VCaP (cell line): ENCODE results near the gene PPP1R11.
"Not testable (repeated sequence)": the region's sequence is repeated elsewhere in the genome, so short reads cannot be mapped to it uniquely, and the experiment has no call there.

Experiments used
- H3K27ac ChIP-seq: fragments of 450-650 bp; 2 replicates; pipeline ENCODE4 v1.5.1; 2017
- TF ChIP-seq, protein P1 (sequence below): fragments of 450-650 bp; conservative IDR thresholded peaks from 2 replicates; pipeline ENCODE4 v1.5.1; 2017; ENCODE audit warnings: mild to moderate bottlenecking, moderate library complexity

PPP1R11 gene, protein sequence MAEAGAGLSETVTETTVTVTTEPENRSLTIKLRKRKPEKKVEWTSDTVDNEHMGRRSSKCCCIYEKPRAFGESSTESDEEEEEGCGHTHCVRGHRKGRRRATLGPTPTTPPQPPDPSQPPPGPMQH

DNA sequence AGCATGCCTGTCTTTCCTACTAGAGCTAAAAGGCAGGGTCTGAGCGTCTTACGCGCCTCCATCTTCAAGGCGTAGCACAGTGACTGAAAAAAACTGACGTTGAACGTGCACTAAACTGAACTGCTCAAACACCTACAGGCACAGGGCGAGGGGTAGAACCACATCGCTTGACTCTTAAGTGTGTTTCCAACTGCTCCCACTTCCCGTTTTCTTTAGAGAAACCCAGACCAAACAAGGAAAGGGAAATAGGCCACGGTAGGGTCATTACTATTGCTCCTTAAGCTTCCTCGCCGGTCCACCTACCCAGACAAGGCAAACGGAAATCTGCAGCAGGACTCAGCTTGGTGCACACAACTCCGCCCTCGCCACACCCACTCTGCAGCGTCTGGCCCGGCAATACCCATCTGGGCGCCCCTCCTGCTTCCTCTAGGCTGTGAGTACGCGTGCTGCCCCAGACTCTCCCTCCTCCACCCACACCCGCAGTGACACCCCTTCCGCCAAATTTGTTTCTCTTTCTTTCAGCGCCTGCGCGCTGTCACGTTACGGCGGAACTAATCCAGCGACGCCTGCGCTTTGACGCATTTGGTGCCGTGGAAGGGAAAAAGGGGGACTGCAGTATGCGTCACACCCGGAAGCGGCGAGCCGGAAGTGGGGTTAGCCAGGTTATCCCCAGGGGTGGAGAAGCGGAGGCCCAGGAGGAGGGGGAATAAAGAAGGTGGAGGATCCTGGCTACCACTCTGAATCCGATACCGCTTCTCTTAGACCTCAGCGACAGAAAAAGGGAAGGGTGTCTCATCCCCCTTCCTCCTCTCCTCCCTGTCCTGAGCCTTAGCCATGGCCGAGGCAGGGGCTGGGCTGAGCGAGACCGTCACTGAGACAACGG, at the start of gene PPP1R11:
TSS of gene PPP1R11 (plus strand) at position 622 of the 883 bp plus-strand sequence. CDS start at position 835, 213 bp downstream.
- TF ChIP-seq, protein P1, sequence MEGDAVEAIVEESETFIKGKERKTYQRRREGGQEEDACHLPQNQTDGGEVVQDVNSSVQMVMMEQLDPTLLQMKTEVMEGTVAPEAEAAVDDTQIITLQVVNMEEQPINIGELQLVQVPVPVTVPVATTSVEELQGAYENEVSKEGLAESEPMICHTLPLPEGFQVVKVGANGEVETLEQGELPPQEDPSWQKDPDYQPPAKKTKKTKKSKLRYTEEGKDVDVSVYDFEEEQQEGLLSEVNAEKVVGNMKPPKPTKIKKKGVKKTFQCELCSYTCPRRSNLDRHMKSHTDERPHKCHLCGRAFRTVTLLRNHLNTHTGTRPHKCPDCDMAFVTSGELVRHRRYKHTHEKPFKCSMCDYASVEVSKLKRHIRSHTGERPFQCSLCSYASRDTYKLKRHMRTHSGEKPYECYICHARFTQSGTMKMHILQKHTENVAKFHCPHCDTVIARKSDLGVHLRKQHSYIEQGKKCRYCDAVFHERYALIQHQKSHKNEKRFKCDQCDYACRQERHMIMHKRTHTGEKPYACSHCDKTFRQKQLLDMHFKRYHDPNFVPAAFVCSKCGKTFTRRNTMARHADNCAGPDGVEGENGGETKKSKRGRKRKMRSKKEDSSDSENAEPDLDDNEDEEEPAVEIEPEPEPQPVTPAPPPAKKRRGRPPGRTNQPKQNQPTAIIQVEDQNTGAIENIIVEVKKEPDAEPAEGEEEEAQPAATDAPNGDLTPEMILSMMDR: no peak
- peak within 1 kb of the TSS; percentile 89 for H3K27ac ChIP-seq

DNA sequence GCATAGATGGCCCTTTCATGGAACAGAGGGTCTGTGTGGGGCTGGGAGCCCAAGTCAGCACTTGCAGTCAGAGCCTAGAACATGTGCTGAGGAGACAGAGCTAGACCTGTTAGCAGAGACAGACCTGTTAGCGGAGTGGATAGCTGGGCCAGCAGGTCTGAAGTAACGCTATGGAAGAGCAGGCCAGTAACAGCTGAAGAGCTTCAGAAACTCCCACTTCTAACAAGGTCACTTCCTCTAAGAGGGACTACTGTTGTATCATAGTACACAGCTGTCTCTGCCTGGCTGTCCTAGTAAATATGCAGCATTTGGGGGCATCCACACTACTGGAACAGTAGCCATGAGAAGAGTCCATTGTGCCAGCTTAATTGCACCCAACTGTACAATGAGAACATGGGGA, 47.2 kb upstream of the PPP1R11 start:
- TF ChIP-seq, protein P1: no peak
- no peak overlapping the region for H3K27ac ChIP-seq

DNA sequence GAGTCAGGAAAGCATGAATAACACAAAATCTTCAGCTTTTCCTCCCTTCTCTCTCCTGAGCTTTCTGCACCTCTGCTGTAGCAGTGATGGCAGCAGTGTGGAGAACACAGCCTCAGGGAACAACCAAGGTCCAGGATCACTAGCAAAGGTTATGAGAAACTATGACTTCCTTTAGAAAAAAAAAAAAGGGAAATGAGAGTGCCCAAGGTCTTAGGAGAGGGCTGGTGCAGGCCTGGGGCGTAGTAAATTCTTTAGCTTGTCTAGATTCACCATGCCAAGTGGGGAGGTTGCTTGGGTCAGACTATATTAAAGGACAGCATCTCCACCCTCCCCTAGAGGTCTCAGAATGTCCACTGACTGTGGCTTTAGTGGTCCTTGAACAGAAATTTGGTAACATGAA, 46.4 kb upstream of the PPP1R11 start:
- TF ChIP-seq, protein P1: no peak
- no peak overlapping the region for H3K27ac ChIP-seq

DNA sequence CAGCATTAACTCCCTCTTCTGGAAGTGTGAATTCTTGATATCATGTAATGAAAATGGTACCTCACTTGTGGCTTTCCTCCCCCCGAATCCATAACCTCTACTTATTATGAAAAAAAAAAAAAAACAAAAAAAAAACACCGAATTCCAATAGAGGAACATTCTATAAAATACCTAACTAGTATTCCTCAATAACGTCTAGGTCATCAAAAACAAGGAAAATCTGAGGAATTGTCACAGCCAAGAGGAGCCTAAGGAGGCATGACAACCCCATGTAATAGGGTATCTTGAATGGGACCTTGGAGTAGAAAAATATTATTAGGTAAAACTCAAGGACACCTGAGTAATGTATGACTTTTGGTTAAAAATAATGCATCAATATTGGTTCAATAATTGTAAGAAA, 44.8 kb upstream of the PPP1R11 start:
- TF ChIP-seq, protein P1: no peak
- H3K27ac ChIP-seq: no peak overlapping the region

DNA sequence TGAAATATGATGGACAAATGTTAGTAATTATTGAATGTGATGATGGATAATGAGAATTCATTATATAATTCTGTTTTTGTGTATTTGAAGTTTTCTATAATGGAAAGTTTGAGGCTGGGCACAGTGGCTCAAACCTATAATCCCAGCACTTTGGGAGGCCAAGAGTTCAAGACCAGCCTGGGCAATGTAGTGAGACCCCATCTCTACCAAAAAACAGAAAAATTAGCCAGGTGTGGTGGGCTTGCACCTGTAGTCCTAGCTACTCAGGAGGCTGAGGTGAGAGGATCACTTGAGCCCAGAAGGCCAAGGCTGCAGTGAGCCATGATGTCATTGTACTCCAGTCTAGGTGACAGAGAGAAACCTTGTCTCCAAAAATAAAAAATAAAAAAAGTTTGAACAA, 44.3 kb upstream of the PPP1R11 start:
- H3K27ac ChIP-seq: not testable (repeated sequence)

DNA sequence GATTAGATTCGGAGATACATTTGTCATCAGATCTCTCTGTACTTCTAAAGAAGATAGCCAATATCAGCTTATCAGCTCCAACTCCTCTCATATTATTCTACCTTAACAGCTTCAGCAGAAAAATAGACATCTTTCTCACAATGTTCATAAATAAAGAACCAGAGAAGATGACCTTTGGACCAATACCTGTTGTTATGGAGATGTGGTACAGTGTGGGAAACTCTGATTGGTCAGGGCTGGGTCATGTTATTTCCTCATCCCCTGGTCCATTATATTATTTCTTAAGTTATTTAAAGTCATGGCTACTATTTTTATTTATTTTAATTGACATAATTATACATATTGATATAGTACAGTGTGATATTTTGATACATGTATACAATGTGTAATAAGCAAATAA, 41.8 kb upstream of the PPP1R11 start:
- TF ChIP-seq, protein P1: no peak
- H3K27ac ChIP-seq: no peak overlapping the region

DNA sequence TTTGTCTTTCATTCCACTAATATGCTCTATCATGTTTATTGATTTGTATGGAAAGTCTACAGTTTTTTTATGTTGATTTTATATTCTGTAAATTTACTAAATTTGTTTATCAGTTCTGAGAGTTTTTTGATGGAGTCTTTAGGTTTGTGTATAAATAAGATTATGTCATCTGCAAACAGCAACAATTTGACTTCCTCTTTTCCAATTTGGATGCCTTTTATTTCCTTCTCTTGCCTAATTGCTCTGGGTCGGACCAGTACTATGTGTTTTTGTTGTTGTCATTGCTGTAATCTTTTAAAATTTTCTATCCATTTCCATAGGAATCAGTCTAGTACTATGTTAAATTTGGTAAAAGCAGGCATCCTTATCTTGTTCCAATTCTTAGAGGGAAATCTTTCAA, 37.4 kb upstream of the PPP1R11 start:
- TF ChIP-seq, protein P1: no peak
- H3K27ac ChIP-seq: no peak overlapping the region

DNA sequence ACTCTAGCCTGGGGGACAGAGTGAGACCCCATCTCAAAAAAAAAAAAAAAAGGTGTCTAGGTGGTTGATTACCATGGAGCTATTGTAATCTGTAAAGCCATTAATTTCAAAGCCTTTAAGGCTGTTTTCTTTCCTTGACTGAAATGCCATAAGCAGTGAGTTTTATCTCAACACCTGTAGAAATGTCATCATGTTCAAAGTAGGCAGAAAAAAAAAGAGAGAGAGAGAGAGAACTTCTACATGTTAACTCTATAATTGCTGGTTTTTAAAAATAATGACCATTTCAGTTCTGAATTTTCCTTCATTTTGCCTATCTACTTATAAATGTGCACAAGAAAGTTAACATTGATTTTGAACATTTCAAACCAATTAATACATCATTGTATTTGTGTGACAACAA, 35.6 kb upstream of the PPP1R11 start:
- H3K27ac ChIP-seq: no peak overlapping the region
- TF ChIP-seq, protein P1: no peak

DNA sequence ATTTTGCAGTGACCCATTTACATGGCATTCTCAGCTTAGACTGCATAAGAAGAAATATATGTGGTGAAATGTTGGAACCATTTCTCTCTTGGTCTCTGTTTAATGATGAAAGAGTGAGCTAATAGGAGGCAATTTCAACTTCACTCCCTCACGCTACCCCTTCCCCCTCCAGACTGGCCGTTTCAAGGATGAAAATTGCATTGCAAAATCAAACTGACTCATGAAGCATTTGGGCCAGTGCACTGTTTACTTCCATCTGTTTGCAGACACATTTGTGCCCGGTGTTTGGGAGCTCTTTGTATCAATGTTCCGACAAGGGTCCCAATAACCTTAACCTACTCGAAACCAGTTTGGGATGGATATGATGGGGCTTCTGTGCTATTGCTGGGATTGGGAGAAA, 33.6 kb upstream of the PPP1R11 start:
- not testable (repeated sequence) for H3K27ac ChIP-seq
